A673 (cell line): ENCODE measurements around the gene MKNK1. TPM values are rescaled to one million over a fixed set of nuclear protein-coding genes. Genes with fewer than 3 reads are reported as not detected.

Source experiments
- BruUV-seq: library from RNA; stranded (reverse); fragments of 400-500 nt; replicated peaks from 2 replicates; lab custom pipeline; 2021; lab: Mats Ljungman, UMichigan
- CTCF ChIA-PET: fragments of 300-600 bp; sonication (Branson Sonifier 250); formaldehyde crosslinking; loops from one replicate; lab custom pipeline; 2022; ENCODE audit warnings: antibody characterized with exemption; lab: Charles Lee
- POLR2A ChIA-PET: fragments of 300-600 bp; sonication (Branson Sonifier 250); formaldehyde crosslinking; loops from one replicate; lab custom pipeline; 2022; ENCODE audit warnings: antibody characterized with exemption; ENCODE audit not compliant: low non-redundant PET; lab: Charles Lee
- DNase-seq: peaks from one replicate; pipeline ENCODE4 v3.0.0-alpha.2; 2015; ENCODE audit warnings: low spot score
- H3K27ac ChIP-seq: fragments of 200-600 bp; sonication (generic); 2 replicates; pipeline ENCODE4 v1.5.1; 2016; ENCODE audit warnings: mixed run types, low read depth, mild to moderate bottlenecking, mixed read lengths, antibody characterized with exemption, low read length; ENCODE audit not compliant: poor library complexity, severe bottlenecking
- H3K27me3 ChIP-seq: fragments of 200-600 bp; sonication (generic); replicated peaks from 2 replicates; pipeline ENCODE4 v1.6.1; 2017; ENCODE audit warnings: mixed run types, low read depth, mild to moderate bottlenecking, mixed read lengths, antibody characterized with exemption, low read length; ENCODE audit not compliant: insufficient read depth, poor library complexity
- H3K36me3 ChIP-seq: fragments of 200-600 bp; sonication (generic); 2 replicates; pipeline ENCODE4 v1.6.1; 2016; ENCODE audit warnings: mixed run types, mild to moderate bottlenecking, mixed read lengths, antibody characterized with exemption, low read length; ENCODE audit not compliant: insufficient read depth, poor library complexity, severe bottlenecking
- H3K4me1 ChIP-seq: fragments of 200-600 bp; sonication (generic); 2 replicates; pipeline ENCODE4 v1.6.1; 2017; ENCODE audit warnings: mixed run types, mild to moderate bottlenecking, mixed read lengths, antibody characterized with exemption, low read length; ENCODE audit not compliant: insufficient read depth, poor library complexity, severe bottlenecking
- H3K4me3 ChIP-seq: fragments of 200-600 bp; sonication (generic); 2 replicates; pipeline ENCODE4 v1.5.1; 2016; ENCODE audit warnings: low read depth, mixed run types, mild to moderate bottlenecking, mixed read lengths, low read length; ENCODE audit not compliant: poor library complexity, severe bottlenecking
- H3K9me3 ChIP-seq: fragments of 200-600 bp; sonication (generic); 2 replicates; pipeline ENCODE4 v1.6.1; 2016; ENCODE audit warnings: mixed run types, low read depth, mild to moderate bottlenecking, mixed read lengths, antibody characterized with exemption, low read length; ENCODE audit not compliant: poor library complexity, severe bottlenecking
- CTCF ChIP-seq: fragments of 300-800, 200-600 bp; sonication (generic); conservative IDR thresholded peaks from 2 replicates; pipeline ENCODE4 v1.5.1; 2017; ENCODE audit warnings: low read depth, mild to moderate bottlenecking, antibody characterized with exemption, low read length, moderate library complexity, mixed read lengths
- EZH2 ChIP-seq: fragments of 200-600 bp; sonication (generic); IDR thresholded peaks from 2 replicates; pipeline ENCODE4 v1.6.1; 2017; ENCODE audit warnings: borderline replicate concordance, low read depth, mild to moderate bottlenecking, mixed read lengths, antibody characterized with exemption, low read length; ENCODE audit not compliant: poor library complexity, severe bottlenecking
- intact Hi-C: fragments of 100-400 bp; cut with micrococcal nuclease; formaldehyde crosslinking; loops from one replicate; pipeline ENCODE4 v1.10.0; 2022; ENCODE audit not compliant: unreplicated experiment
- total RNA-seq: library from RNA; stranded (reverse); gene quantifications from 2 replicates; pipeline ENCODE4 v1.2.3, GENCODE V29; 2021

MKNK1 gene
- total RNA-seq, 1 experiment from 2014 or later = 22.7 TPM

- ChIA-PET POLR2A (interaction anchor here (0.6 kb wide), 1 partner anchor 15 kb away, joined by 10 read pairs; no protein-coding TSS in a partner anchor), CTCF (interaction anchor here (0.6 kb wide), 1 partner anchor 237 kb away, joined by 8 read pairs; no protein-coding TSS in a partner anchor)
- TF ChIP-seq CTCF (no peak), EZH2 (no peak)
- DNase-seq = no peak
- intact Hi-C loops = no loop called here
- BruUV-seq = no TSS peak
- H3K27ac ChIP-seq = no peak overlapping the region
- H3K4me1 ChIP-seq = no peaks in the 10 kb centered on the region
- H3K36me3 ChIP-seq = no peaks in the 10 kb centered on the region
- no peak overlapping the region for H3K4me3 ChIP-seq
- H3K27me3 ChIP-seq = no peaks in the 10 kb centered on the region
- H3K9me3 ChIP-seq = no peaks in the 10 kb centered on the region
Observed at GRCh38 chr1:46643368-46643775, 39.3 kb upstream of the MKNK1 start.

- ChIA-PET POLR2A (no interaction called here), CTCF (no interaction called here)
- no TSS peak for BruUV-seq
- TF ChIP-seq EZH2 = no peak
- no peak for TF ChIP-seq CTCF
- no peak for DNase-seq
- H3K36me3 ChIP-seq = no peaks in the 10 kb centered on the region
- H3K27ac ChIP-seq = no peak overlapping the region
- H3K9me3 ChIP-seq = no peaks in the 10 kb centered on the region
- intact Hi-C loops = no loop called here
- no peaks in the 10 kb centered on the region for H3K27me3 ChIP-seq
- H3K4me3 ChIP-seq = no peak overlapping the region
- no peaks in the 10 kb centered on the region for H3K4me1 ChIP-seq
Observed at GRCh38 chr1:46642115-46642680, 38.1 kb upstream of the MKNK1 start.

GRCh38 chr1:46639547-46639946 lies 35.5 kb upstream of the MKNK1 start:
- Histone ChIP-seq H3K4me3 (no peak overlapping the region), H3K27ac (no peak overlapping the region), H3K9me3 (no peaks in the 10 kb centered on the region), H3K4me1 (no peaks in the 10 kb centered on the region), H3K36me3 (no peaks in the 10 kb centered on the region), H3K27me3 (no peaks in the 10 kb centered on the region)
- ChIA-PET POLR2A (no interaction called here), CTCF (no interaction called here)
- no TSS peak for BruUV-seq
- intact Hi-C loops = no loop called here
- TF ChIP-seq EZH2 (no peak), CTCF (no peak)
- no peak for DNase-seq
